Mesodermal cell (in vitro differentiated cells): Measurements from ENCODE around the gene ULK4.

Source experiments
- H3K27ac ChIP-seq: 2 replicates; pipeline ENCODE4 v1.7.0; 2013; ENCODE audit warnings: mild to moderate bottlenecking, low read depth, low read length, moderate library complexity; ENCODE audit not compliant: severe bottlenecking
- H3K36me3 ChIP-seq: 2 replicates; pipeline ENCODE4 v1.7.1; 2013; ENCODE audit warnings: mild to moderate bottlenecking, low read length, moderate library complexity; ENCODE audit not compliant: control insufficient read depth, insufficient read depth
- H3K4me1 ChIP-seq: one replicate; pipeline ENCODE4 v1.7.1; 2013; ENCODE audit warnings: mild to moderate bottlenecking, low read length; ENCODE audit not compliant: insufficient read depth, control insufficient read depth, poor library complexity, severe bottlenecking
- H3K4me3 ChIP-seq: 2 replicates; pipeline ENCODE4 v1.7.0; 2013; ENCODE audit warnings: low read length, control low read depth, mild to moderate bottlenecking; ENCODE audit not compliant: insufficient read depth, poor library complexity, severe bottlenecking; ENCODE audit errors: extremely low read depth
- H3K9me3 ChIP-seq: 2 replicates; pipeline ENCODE4 v1.7.1; 2013; ENCODE audit warnings: mild to moderate bottlenecking, low read length, moderate library complexity; ENCODE audit not compliant: control insufficient read depth
- WGBS, 2 experiments: methylation state at CpG; one replicate each; pipeline ENCODE4 v1.1.5; 2013; ENCODE audit warnings: missing lambda C conversion rate in 2 of 2; ENCODE audit not compliant: insufficient coverage in 2 of 2; 5-methylcytosine and 5-hydroxymethylcytosine counted together

ULK4 gene

GRCh38 chr3:41213588-41213987 is 748.3 kb downstream of the ULK4 start:
- H3K9me3 ChIP-seq = peaks cover 5% of the 10 kb centered on the region
- no peak overlapping the region for H3K27ac ChIP-seq
- H3K4me3 ChIP-seq = no peak overlapping the region
- WGBS, 2 experiments = no CpG with 5 or more reads among the region's 2 CpGs
- peaks cover 26% of the 10 kb centered on the region for H3K36me3 ChIP-seq
- H3K4me1 ChIP-seq = peaks cover 5% of the 10 kb centered on the region

- WGBS, 2 experiments = no CpG with 5 or more reads among the region's 2 CpGs
- H3K4me3 ChIP-seq = no peak overlapping the region
- H3K36me3 ChIP-seq = peaks cover 35% of the 10 kb centered on the region
- H3K9me3 ChIP-seq = peaks cover 5% of the 10 kb centered on the region
- H3K4me1 ChIP-seq = peaks cover 5% of the 10 kb centered on the region
- H3K27ac ChIP-seq = no peak overlapping the region
Observed at GRCh38 chr3:41212088-41212487, 749.8 kb downstream of the ULK4 start.

DNA sequence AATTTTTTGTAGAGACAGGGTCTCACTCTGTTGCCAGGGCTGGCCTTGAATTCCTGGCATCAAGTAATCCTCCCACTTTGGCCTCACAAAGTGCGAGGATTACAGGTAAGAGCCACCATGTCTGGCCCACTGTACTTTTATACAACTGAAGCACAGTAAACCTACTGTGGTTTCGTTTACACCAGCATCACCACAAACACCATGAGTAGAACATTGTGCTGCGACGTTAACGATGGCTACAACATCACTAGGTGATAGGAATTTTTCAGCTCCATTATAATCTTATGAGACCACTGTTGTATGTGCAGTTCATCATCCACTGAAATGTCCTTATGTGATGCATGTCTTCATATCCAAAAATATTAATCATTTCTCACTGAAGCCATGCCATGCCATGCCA is 750.9 kb downstream of the ULK4 start:
- H3K27ac ChIP-seq = no peak overlapping the region
- H3K36me3 ChIP-seq = peaks cover 35% of the 10 kb centered on the region
- H3K4me3 ChIP-seq = no peak overlapping the region
- WGBS, 2 experiments = 87 to 93% methylated on average over 5 of the region's 5 CpGs
- peaks cover 11% of the 10 kb centered on the region for H3K4me1 ChIP-seq
- peaks cover 5% of the 10 kb centered on the region for H3K9me3 ChIP-seq

- H3K27ac ChIP-seq = no peak overlapping the region
- H3K4me3 ChIP-seq = no peak overlapping the region
- H3K9me3 ChIP-seq = peaks cover 5% of the 10 kb centered on the region
- 100% methylated on average over 2 of the region's 5 CpGs; no CpG with 5 or more reads in 1 of the 2 experiments for WGBS, 2 experiments
- peaks cover 8% of the 10 kb centered on the region for H3K4me1 ChIP-seq
- H3K36me3 ChIP-seq = peaks cover 40% of the 10 kb centered on the region
Observed at GRCh38 chr3:41209646-41210045, 752.3 kb downstream of the ULK4 start.

DNA sequence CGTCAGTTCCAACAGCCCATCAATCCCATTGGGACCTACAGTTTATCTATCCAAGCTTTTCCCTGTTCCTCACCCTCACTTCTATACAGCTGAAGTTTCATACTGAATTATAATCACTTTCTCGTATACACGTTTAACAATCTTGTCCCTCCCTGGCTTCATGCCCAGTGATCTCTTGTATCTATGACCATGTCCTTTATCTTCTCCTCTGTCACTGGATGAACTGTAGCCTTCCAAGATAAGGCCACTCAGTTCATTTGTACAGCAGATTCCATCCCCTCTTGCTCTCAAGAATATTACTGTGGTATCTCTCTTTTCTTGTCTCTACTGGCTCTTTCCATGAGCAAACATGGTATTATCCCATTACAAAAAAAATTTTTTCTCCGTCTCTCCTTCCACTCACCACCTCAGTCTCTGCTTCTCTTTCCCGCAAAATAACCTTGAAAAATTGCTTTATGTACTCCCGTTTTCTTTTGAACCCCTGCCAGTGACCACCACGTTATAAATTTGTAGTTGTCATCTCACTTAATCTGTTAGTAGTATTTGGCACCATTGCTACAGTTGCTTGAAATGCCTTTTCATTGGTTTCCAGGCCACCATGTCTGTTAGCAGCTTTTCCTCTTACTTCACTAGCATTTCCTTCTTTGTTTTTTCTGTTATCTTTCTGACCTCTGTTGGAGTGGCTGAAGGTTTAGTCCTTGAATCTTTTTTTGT is 753.2 kb downstream of the ULK4 start:
- H3K27ac ChIP-seq = no peak overlapping the region
- 95 to 97% methylated on average over 6 to 7 of the region's 7 CpGs for WGBS, 2 experiments
- H3K4me1 ChIP-seq = peaks cover 14% of the 10 kb centered on the region
- peaks cover 45% of the 10 kb centered on the region for H3K36me3 ChIP-seq
- no peak overlapping the region for H3K4me3 ChIP-seq
- peaks cover 5% of the 10 kb centered on the region for H3K9me3 ChIP-seq

GRCh38 chr3:41207355-41207754 is 754.5 kb downstream of the ULK4 start:
- WGBS, 2 experiments = 62 to 71% methylated on average over 1 of the region's 1 CpG
- no peak overlapping the region for H3K4me3 ChIP-seq
- H3K27ac ChIP-seq = no peak overlapping the region
- H3K36me3 ChIP-seq = peaks cover 45% of the 10 kb centered on the region
- H3K4me1 ChIP-seq = peaks cover 14% of the 10 kb centered on the region
- H3K9me3 ChIP-seq = peaks cover 5% of the 10 kb centered on the region

DNA sequence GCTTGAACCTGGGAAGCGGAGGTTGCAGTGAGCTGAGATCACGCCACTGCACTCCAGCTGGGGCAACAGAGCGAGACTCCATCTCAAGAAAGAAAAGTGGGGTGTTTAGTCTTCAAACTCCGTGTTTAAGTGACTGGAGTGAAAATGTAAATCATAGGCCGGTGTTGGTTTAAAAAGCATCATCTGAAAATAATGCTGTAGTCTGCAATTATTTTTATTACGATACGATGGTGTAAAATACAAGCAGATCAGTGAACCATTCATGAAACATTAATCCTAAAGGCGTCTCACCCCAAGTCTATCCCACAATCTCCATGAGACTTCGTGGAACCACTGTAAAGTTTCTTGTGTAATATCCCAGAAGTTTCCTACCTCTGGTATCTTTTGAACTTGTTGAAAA is 756.3 kb downstream of the ULK4 start:
- 84 to 89% methylated on average over 6 to 7 of the region's 9 CpGs for WGBS, 2 experiments
- H3K4me3 ChIP-seq = no peak overlapping the region
- peaks cover 14% of the 10 kb centered on the region for H3K4me1 ChIP-seq

GRCh38 chr3:41204369-41204768 is 757.5 kb downstream of the ULK4 start:
- 100% methylated on average over 1 of the region's 1 CpG; no CpG with 5 or more reads in 1 of the 2 experiments for WGBS, 2 experiments
- H3K4me3 ChIP-seq = no peak overlapping the region
- no peak overlapping the region for H3K27ac ChIP-seq
- H3K9me3 ChIP-seq = peaks cover 5% of the 10 kb centered on the region
- peaks cover 28% of the 10 kb centered on the region for H3K36me3 ChIP-seq
- peaks cover 14% of the 10 kb centered on the region for H3K4me1 ChIP-seq

More for the DNA sequence above, 756.3 kb downstream of the ULK4 start:
- Histone ChIP-seq H3K36me3 (peaks cover 40% of the 10 kb centered on the region), H3K27ac (no peak overlapping the region), H3K9me3 (peaks cover 5% of the 10 kb centered on the region)

DNA sequence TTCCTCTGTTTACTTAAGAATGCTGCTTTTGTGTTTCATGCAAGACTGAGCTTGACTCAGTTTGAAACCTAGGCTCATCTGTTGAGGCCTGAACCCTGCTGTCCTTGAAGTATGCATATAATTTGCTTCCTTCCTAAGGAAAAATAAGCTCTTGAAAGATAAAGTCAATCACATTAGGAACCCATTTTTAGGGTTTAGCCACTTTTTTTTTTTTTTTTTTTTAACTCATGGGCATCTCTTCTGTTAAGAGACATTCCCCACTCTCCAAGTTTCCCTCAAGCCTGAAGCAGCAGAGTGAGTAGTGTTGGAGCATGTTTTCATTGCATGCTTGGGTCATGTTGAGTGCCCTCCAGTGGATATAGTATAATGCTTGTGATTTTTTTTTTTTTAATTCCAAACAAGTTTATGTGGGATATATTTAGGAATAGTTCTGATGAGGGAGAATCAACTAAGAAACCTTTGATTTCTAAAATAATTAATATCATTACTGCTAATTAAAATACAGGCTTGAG is 759.0 kb downstream of the ULK4 start:
- Histone ChIP-seq H3K27ac (no peak overlapping the region), H3K9me3 (no peaks in the 10 kb centered on the region), H3K4me3 (peak overlapping the region; percentile 82), H3K4me1 (peaks cover 14% of the 10 kb centered on the region), H3K36me3 (peaks cover 16% of the 10 kb centered on the region)

DNA sequence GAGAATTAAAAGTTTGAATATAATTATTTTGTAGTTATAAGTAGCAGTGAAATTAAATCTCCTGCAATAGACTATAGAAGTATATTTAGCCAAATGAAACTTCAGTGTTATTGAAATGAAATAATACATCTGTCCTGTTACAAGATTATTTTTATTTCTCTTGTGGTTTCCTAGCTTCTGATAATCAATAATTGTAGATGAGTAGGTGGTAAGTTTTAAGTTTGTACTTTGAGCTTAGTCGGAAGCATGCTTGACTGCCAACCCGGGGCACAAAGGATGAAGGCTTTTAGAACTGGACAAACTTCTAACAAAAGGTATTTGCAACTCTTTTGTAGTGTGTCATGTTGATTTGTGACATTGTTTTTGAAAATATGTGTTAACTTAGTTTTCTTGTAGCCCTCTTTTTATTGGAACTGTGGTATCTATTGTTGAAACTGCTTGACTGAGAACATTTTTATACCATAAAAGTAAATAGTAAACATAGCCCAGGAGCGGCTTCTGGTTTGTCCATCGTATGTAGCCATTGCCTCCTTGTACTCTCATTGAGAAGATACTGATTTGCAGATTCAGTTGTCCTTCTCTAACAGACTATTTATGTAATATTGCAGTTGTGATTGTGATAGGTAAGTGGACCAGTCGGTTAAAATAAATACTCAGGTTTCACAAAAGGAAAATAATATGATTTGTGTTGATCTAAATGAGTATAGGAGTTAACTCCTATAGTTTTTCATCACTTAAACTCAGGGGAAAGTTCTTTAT is 759.6 kb downstream of the ULK4 start:
- no peak overlapping the region for H3K27ac ChIP-seq
- WGBS, 2 experiments = 0 to 11% methylated on average over 2 to 3 of the region's 5 CpGs

GRCh38 chr3:41200669-41201021 is 761.3 kb downstream of the ULK4 start:
- peak overlapping the region; percentile 82 for H3K4me3 ChIP-seq
- peak overlapping the region; percentile 69 for H3K27ac ChIP-seq
- no peaks in the 10 kb centered on the region for H3K9me3 ChIP-seq
- peaks cover 6% of the 10 kb centered on the region for H3K4me1 ChIP-seq
- H3K36me3 ChIP-seq = peaks cover 10% of the 10 kb centered on the region
- WGBS, 2 experiments = 0 to 2% methylated on average over 3 to 4 of the region's 7 CpGs

More for the DNA sequence above, 759.6 kb downstream of the ULK4 start:
- H3K4me3 ChIP-seq = peak overlapping the region; percentile 82
- H3K9me3 ChIP-seq = no peaks in the 10 kb centered on the region
- peaks cover 14% of the 10 kb centered on the region for H3K4me1 ChIP-seq
- H3K36me3 ChIP-seq = peaks cover 10% of the 10 kb centered on the region
